ENCODE measurements around the gene MAML3.

The MAML3 gene

DNA sequence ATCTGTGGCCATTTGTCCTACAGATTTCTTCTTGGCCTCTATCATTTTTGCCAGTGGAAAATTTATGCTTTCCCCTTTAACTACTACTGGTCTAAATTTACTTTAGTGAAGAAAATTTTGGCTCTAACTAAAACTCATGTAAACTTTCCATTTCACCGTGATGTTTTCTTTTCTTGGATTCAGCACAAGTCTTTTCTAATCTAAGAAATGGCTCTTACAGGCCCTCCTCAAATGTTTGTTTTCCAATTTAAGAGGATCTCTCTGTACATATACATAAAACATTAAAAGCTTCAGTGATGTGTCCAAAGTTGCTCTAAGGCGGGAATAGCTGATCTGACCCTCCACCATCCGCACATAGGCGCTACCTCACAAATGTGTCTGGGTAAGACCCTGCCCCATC lies 68.1 kb downstream of the MAML3 start:
- no peak for DNase-seq
- H3K27me3 ChIP-seq (replicated peaks in 2 of 5; ENCODE audit: control insufficient read depth in 4 of 5, insufficient read depth in 5 of 5, low read length in 4 of 5), result no peaks in the 10 kb centered on the region
- no peak overlapping the region for H3K4me3 ChIP-seq (ENCODE audit: control insufficient read depth in 1 of 7, extremely low read depth in 1 of 7, insufficient read depth in 4 of 7, low read depth in 2 of 7, low read length in 6 of 7)
- CTCF ChIA-PET, result interaction anchor here (1.0 to 1.6 kb wide), 4 partner anchors 9 to 53 kb away, joined by 3 to 10 read pairs (median 3); no protein-coding TSS in a partner anchor
- POLR2A ChIA-PET, result no interaction called here
- 97% methylated on average over 3 of the region's 4 CpGs for WGBS (ENCODE audit: insufficient coverage)
- peaks cover 0 to 6% (median 0%) of the 10 kb centered on the region in 4 experiments for H3K36me3 ChIP-seq (ENCODE audit: control insufficient read depth in 4 of 4, insufficient read depth in 4 of 4, low read length in 3 of 4)
- peaks cover 9 to 41% (median 31%) of the 10 kb centered on the region in 4 experiments for H3K4me1 ChIP-seq (ENCODE audit: control extremely low read depth in 1 of 4, control insufficient read depth in 4 of 4, insufficient read depth in 4 of 4, low read length in 3 of 4)
- no peak overlapping the region for H3K27ac ChIP-seq (ENCODE audit: insufficient read depth in 1 of 2, low read depth in 1 of 2, low read length in 2 of 2, poor library complexity in 1 of 2, severe bottlenecking in 2 of 2)
- no peaks in the 10 kb centered on the region for H3K9me3 ChIP-seq (ENCODE audit: control extremely low read depth in 1 of 5, control insufficient read depth in 4 of 5, insufficient read depth in 2 of 5, low read depth in 1 of 5, low read length in 4 of 5)

DNA sequence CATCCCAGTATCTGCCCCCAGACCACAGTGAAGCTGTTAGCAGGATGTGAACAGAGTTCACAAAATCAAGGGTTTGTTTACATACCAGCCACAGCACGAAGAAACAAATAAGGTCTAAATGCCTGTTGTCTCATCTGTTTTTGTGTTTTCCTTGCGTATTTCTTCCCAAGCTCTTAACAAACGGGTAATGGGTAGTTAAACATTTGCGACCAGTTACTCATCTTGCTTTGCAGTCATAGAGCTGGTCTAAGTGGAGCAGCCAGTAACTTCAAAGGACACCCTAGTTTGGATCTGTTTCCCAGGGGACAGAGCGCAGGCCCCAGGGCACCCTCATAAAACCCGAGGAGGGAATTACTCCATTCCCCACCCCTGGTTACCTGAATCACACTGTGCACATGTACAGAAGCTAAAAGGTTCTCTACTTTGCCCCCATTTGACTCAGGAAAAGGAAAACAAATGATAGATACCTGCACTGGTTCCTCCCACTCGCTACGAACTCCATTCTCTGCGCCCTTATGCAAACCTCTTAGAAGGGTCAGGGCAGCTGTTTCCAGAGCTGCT lies 68.8 kb downstream of the MAML3 start:
- ChIA-PET POLR2A (interaction anchor here (0.6 kb wide), 1 partner anchor 398 kb away, joined by 4 read pairs; no protein-coding TSS in a partner anchor), CTCF (interaction anchor here (0.8 to 1.6 kb wide), 5 partner anchors 9 to 52 kb away, joined by 3 to 10 read pairs (median 3); no protein-coding TSS in a partner anchor)
- Histone ChIP-seq H3K36me3 (ENCODE audit: control insufficient read depth in 4 of 4, insufficient read depth in 4 of 4, low read length in 3 of 4) (peaks cover 0 to 6% (median 0%) of the 10 kb centered on the region in 4 experiments), H3K4me1 (ENCODE audit: control extremely low read depth in 1 of 4, control insufficient read depth in 4 of 4, insufficient read depth in 4 of 4, low read length in 3 of 4) (peaks cover 6 to 41% (median 32%) of the 10 kb centered on the region in 4 experiments), H3K27ac (ENCODE audit: insufficient read depth in 1 of 2, low read depth in 1 of 2, low read length in 2 of 2, poor library complexity in 1 of 2, severe bottlenecking in 2 of 2) (no peak overlapping the region), H3K27me3 (replicated peaks in 2 of 5; ENCODE audit: control insufficient read depth in 4 of 5, insufficient read depth in 5 of 5, low read length in 4 of 5) (no peaks in the 10 kb centered on the region), H3K9me3 (ENCODE audit: control extremely low read depth in 1 of 5, control insufficient read depth in 4 of 5, insufficient read depth in 2 of 5, low read depth in 1 of 5, low read length in 4 of 5) (no peaks in the 10 kb centered on the region), H3K4me3 (ENCODE audit: control insufficient read depth in 1 of 7, extremely low read depth in 1 of 7, insufficient read depth in 4 of 7, low read depth in 2 of 7, low read length in 6 of 7) (no peak overlapping the region)
- DNase-seq, result no peak
- 93% methylated on average over 9 of the region's 9 CpGs for WGBS (ENCODE audit: insufficient coverage)

DNA sequence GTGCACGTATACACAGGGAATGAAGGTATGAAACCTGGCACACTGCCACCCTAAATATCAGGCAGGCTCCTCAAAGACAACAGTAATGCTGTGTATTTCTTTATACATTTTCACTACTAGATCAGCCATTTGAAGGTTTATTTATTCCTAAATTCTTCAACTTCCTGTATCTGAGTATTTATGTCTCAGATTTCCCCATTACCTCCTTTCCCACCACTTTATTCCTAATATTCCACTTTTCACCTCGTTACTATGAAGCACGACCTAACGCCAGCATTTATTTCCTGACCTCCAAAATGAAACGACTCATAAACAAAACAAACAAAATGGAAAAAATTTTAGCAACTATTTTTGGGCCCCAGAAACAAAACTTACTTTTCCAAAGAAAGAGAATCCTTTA lies 69.6 kb downstream of the MAML3 start:
- H3K36me3 ChIP-seq (ENCODE audit: control insufficient read depth in 4 of 4, insufficient read depth in 4 of 4, low read length in 3 of 4), result peaks cover 0 to 6% (median 0%) of the 10 kb centered on the region in 4 experiments
- 97% methylated on average over 4 of the region's 5 CpGs for WGBS (ENCODE audit: insufficient coverage)
- H3K9me3 ChIP-seq (ENCODE audit: control extremely low read depth in 1 of 5, control insufficient read depth in 4 of 5, insufficient read depth in 2 of 5, low read depth in 1 of 5, low read length in 4 of 5), result no peaks in the 10 kb centered on the region
- H3K4me3 ChIP-seq (ENCODE audit: control insufficient read depth in 1 of 7, extremely low read depth in 1 of 7, insufficient read depth in 4 of 7, low read depth in 2 of 7, low read length in 6 of 7), result no peak overlapping the region
- no peak for DNase-seq
- H3K27me3 ChIP-seq (replicated peaks in 2 of 5; ENCODE audit: control insufficient read depth in 4 of 5, insufficient read depth in 5 of 5, low read length in 4 of 5), result no peaks in the 10 kb centered on the region
- no peak overlapping the region for H3K27ac ChIP-seq (ENCODE audit: insufficient read depth in 1 of 2, low read depth in 1 of 2, low read length in 2 of 2, poor library complexity in 1 of 2, severe bottlenecking in 2 of 2)
- ChIA-PET CTCF (interaction anchor here (0.8 to 1.6 kb wide), 4 partner anchors 10 to 51 kb away, joined by 3 to 10 read pairs (median 3); no protein-coding TSS in a partner anchor), POLR2A (no interaction called here)
- H3K4me1 ChIP-seq (ENCODE audit: control extremely low read depth in 1 of 4, control insufficient read depth in 4 of 4, insufficient read depth in 4 of 4, low read length in 3 of 4), result peaks cover 6 to 49% (median 35%) of the 10 kb centered on the region in 4 experiments

DNA sequence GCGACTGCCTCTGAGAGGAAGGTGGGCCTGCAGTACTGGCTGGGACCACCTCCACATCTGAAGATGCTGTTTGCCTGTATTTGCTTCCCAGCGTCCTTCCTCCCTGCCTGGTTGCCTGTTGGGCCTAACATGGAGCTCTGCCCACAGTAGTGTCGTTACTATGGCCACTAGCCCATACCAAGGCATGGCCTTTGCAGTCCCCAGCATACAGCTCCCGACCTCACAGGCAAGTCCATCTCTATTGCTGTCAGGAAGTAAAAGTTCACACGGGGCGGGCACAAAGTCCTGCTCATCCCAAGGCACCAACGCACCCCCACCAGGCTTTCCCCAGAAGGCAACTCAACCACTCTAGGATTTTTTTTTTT lies 71.6 kb downstream of the MAML3 start:
- Histone ChIP-seq H3K4me3 (ENCODE audit: control insufficient read depth in 1 of 7, extremely low read depth in 1 of 7, insufficient read depth in 4 of 7, low read depth in 2 of 7, low read length in 6 of 7) (no peak overlapping the region), H3K4me1 (ENCODE audit: control extremely low read depth in 1 of 4, control insufficient read depth in 4 of 4, insufficient read depth in 4 of 4, low read length in 3 of 4) (peaks cover 0 to 50% (median 36%) of the 10 kb centered on the region in 4 experiments), H3K36me3 (ENCODE audit: control insufficient read depth in 4 of 4, insufficient read depth in 4 of 4, low read length in 3 of 4) (peaks cover 0 to 6% (median 0%) of the 10 kb centered on the region in 4 experiments), H3K9me3 (ENCODE audit: control extremely low read depth in 1 of 5, control insufficient read depth in 4 of 5, insufficient read depth in 2 of 5, low read depth in 1 of 5, low read length in 4 of 5) (no peaks in the 10 kb centered on the region), H3K27ac (ENCODE audit: insufficient read depth in 1 of 2, low read depth in 1 of 2, low read length in 2 of 2, poor library complexity in 1 of 2, severe bottlenecking in 2 of 2) (no peak overlapping the region), H3K27me3 (replicated peaks in 2 of 5; ENCODE audit: control insufficient read depth in 4 of 5, insufficient read depth in 5 of 5, low read length in 4 of 5) (no peaks in the 10 kb centered on the region)
- WGBS (ENCODE audit: insufficient coverage), result 100% methylated on average over 5 of the region's 7 CpGs
- ChIA-PET POLR2A (interaction anchor here (1.1 kb wide), 1 partner anchor 12 kb away, joined by 3 read pairs; no protein-coding TSS in a partner anchor), CTCF (interaction anchor here (0.7 to 1.7 kb wide), 4 partner anchors 11 to 15 kb away, joined by 3 to 7 read pairs (median 5); no protein-coding TSS in a partner anchor)
- no peak for DNase-seq

DNA sequence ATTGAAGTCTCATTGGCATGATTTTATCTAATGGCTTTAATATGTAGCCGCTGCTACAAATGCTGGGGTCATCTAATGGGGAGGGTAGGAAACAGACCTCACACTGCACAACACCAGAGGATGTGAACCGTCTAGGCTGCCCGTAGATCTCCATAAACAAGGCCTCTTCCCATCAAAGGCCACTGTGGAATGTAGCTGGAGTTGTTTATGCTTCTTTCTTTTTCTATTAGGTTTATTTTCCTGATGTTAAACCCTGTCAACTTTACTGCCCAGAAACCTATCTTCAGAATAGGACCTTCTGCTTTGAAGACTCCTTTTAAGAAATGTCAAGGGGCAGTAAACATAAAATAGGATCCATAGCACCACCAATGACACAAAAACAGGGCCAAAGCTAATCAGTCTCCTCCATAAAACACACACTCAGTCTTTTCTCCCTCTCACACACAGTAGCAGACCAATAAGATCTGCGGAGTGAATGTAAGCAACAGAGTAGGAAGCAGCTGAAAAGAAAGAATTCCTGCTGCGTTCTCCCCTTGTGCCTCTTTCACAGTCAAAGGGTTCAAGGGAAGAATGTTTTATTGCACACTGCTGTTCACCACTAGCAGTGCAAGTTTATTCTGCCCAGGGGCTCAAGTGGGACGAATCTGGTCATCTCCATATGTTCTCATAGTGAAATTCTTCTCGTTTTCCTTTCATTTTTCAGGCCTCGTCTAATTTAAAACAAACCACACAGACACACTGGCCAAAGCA lies 72.2 kb downstream of the MAML3 start:
- no peak for DNase-seq
- CTCF ChIA-PET, result interaction anchor here (0.6 to 1.7 kb wide), 8 partner anchors 9 to 242 kb away, joined by 3 to 7 read pairs (median 4); no protein-coding TSS in a partner anchor
- H3K4me1 ChIP-seq (ENCODE audit: control extremely low read depth in 1 of 4, control insufficient read depth in 4 of 4, insufficient read depth in 4 of 4, low read length in 3 of 4), result peaks cover 0 to 56% (median 39%) of the 10 kb centered on the region in 4 experiments
- H3K4me3 ChIP-seq (ENCODE audit: control insufficient read depth in 1 of 7, extremely low read depth in 1 of 7, insufficient read depth in 4 of 7, low read depth in 2 of 7, low read length in 6 of 7), result peak overlapping the region in 1 of 7 experiments; percentile 13
- H3K27ac ChIP-seq (ENCODE audit: insufficient read depth in 1 of 2, low read depth in 1 of 2, low read length in 2 of 2, poor library complexity in 1 of 2, severe bottlenecking in 2 of 2), result peak overlapping the region in 1 of 2 experiments; percentile 73
- peaks cover 0 to 6% (median 0%) of the 10 kb centered on the region in 4 experiments for H3K36me3 ChIP-seq (ENCODE audit: control insufficient read depth in 4 of 4, insufficient read depth in 4 of 4, low read length in 3 of 4)
- 90% methylated on average over 6 of the region's 8 CpGs for WGBS (ENCODE audit: insufficient coverage)
- POLR2A ChIA-PET, result interaction anchor here (1.1 kb wide), 1 partner anchor 12 kb away, joined by 3 read pairs; no protein-coding TSS in a partner anchor
- H3K27me3 ChIP-seq (replicated peaks in 2 of 5; ENCODE audit: control insufficient read depth in 4 of 5, insufficient read depth in 5 of 5, low read length in 4 of 5), result no peaks in the 10 kb centered on the region
- H3K9me3 ChIP-seq (ENCODE audit: control extremely low read depth in 1 of 5, control insufficient read depth in 4 of 5, insufficient read depth in 2 of 5, low read depth in 1 of 5, low read length in 4 of 5), result no peaks in the 10 kb centered on the region

DNA sequence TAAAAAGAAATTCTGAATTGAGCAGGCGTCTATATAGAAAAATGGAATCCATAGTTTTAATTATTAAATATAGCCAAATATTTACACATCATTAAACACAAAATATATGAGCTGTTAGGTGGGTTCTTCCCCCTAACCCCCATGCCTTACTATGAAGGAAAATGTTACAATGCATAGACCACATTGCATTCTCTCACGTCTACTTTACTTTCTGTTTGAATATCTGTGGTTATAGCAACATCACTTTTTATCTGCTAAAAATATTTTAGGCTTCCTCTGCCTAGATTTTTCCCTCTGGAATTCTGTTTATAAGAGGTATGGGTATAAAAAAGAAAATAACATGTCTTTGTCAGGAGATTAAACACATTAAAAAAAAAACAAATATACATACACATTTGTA lies 73.1 kb downstream of the MAML3 start:
- H3K27ac ChIP-seq (ENCODE audit: insufficient read depth in 1 of 2, low read depth in 1 of 2, low read length in 2 of 2, poor library complexity in 1 of 2, severe bottlenecking in 2 of 2), result peak overlapping the region in 1 of 2 experiments; percentile 73
- no peaks in the 10 kb centered on the region for H3K27me3 ChIP-seq (replicated peaks in 2 of 5; ENCODE audit: control insufficient read depth in 4 of 5, insufficient read depth in 5 of 5, low read length in 4 of 5)
- DNase-seq, result peak in 2 of 3 donors; percentile 53 to 73
- POLR2A ChIA-PET, result no interaction called here
- CTCF ChIA-PET, result interaction anchor here (0.7 to 1.6 kb wide), 3 partner anchors 10 to 243 kb away, joined by 3 to 7 read pairs (median 3); no protein-coding TSS in a partner anchor
- H3K36me3 ChIP-seq (ENCODE audit: control insufficient read depth in 4 of 4, insufficient read depth in 4 of 4, low read length in 3 of 4), result peaks cover 0 to 6% (median 0%) of the 10 kb centered on the region in 4 experiments
- WGBS (ENCODE audit: insufficient coverage), result no CpG with 5 or more reads among the region's 2 CpGs
- H3K9me3 ChIP-seq (ENCODE audit: control extremely low read depth in 1 of 5, control insufficient read depth in 4 of 5, insufficient read depth in 2 of 5, low read depth in 1 of 5, low read length in 4 of 5), result no peaks in the 10 kb centered on the region
- peak overlapping the region in 3 of 7 experiments; percentile 17 to 64 (median 19) for H3K4me3 ChIP-seq (ENCODE audit: control insufficient read depth in 1 of 7, extremely low read depth in 1 of 7, insufficient read depth in 4 of 7, low read depth in 2 of 7, low read length in 6 of 7)
- peaks cover 3 to 65% (median 48%) of the 10 kb centered on the region in 4 experiments for H3K4me1 ChIP-seq (ENCODE audit: control extremely low read depth in 1 of 4, control insufficient read depth in 4 of 4, insufficient read depth in 4 of 4, low read length in 3 of 4)
